ENCODE measurements around the gene CARD11. TPM values are rescaled to one million over a fixed set of nuclear protein-coding genes. Genes with fewer than 3 reads are reported as not detected.

CARD11 gene
- total and polyA plus RNA-seq, 2 of the 13 experiments (the other 11 are each of a cell fraction or from before 2014, with no cell fraction given): 0.04 TPM; not detected in 1

- no TSS peak for BruUV-seq (replicated peaks)
- H3K4me3 ChIP-seq (replicated peaks in 1 of 3; ENCODE audit: insufficient read depth in 1 of 3, low read depth in 2 of 3, low read length in 3 of 3): peak overlapping the region in 1 of 3 experiments; percentile 11; a peak in 1 of 6 replicates
- peak overlapping the region; percentile 46 for H3K27ac ChIP-seq (ENCODE audit: extremely low read length, insufficient read depth, low read length)
- peaks cover 75% of the 10 kb centered on the region for H3K4me1 ChIP-seq (ENCODE audit: insufficient read depth, low read length)
- no peaks in the 10 kb centered on the region for H3K9me3 ChIP-seq (ENCODE audit: low read length)
- no peaks in the 10 kb centered on the region for H3K36me3 ChIP-seq (replicated peaks in 1 of 2; ENCODE audit: control insufficient read depth in 1 of 2, insufficient read depth in 2 of 2, low read length in 2 of 2)
- 80% methylated on average over 6 of the region's 6 CpGs for WGBS (ENCODE audit: low lambda C conversion rate)
- FAIRE-seq (no peak), ATAC-seq (no peak), DNase-seq (ENCODE audit: low spot score) (no peak)
- TF ChIP-seq ZNF629 (CRISPR knock-in tag; conservative IDR thresholded peaks at IDR 0.05): peak; percentile 96
- TF ChIP-seq SOX13 (IDR thresholded peaks at IDR 0.05): no peak
- no peak for TF ChIP-seq SOX13 (CRISPR knock-in tag; conservative IDR thresholded peaks at IDR 0.05 in 1 of 2, IDR thresholded peaks at IDR 0.05 in 1 of 2)
- no peak for TF ChIP-seq ZNF446 (CRISPR knock-in tag; IDR thresholded peaks at IDR 0.05)
- no peak for TF ChIP-seq ASH2L (IDR thresholded peaks at IDR 0.05; ENCODE audit: insufficient read length, low read depth, low read length)
- TF ChIP-seq ISL2 (CRISPR knock-in tag; IDR thresholded peaks at IDR 0.05): no peak
- TF ChIP-seq PRDM4 (CRISPR knock-in tag; IDR thresholded peaks at IDR 0.05; ENCODE audit: borderline replicate concordance): no peak
- peak; percentile 82 for TF ChIP-seq ZNF121 (CRISPR knock-in tag; IDR thresholded peaks at IDR 0.05)
- no peak for TF ChIP-seq ZNF678 (CRISPR knock-in tag; IDR thresholded peaks at IDR 0.05)
- no peak for TF ChIP-seq HHEX (CRISPR knock-in tag; IDR thresholded peaks at IDR 0.05)
- TF ChIP-seq ZMYM3 (CRISPR knock-in tag; IDR thresholded peaks at IDR 0.05): peak; percentile 94
- 0 out of 2 replicates have a peak, but pooled peaks have one; percentile 4 for TF ChIP-seq ZNF350 (CRISPR knock-in tag; IDR thresholded peaks at IDR 0.05; ENCODE audit: borderline replicate concordance, low read depth)
- peak; percentile 74 for TF ChIP-seq ZMYM2 (CRISPR knock-in tag; IDR thresholded peaks at IDR 0.05)
- TF ChIP-seq FOXJ3 (CRISPR knock-in tag; IDR thresholded peaks at IDR 0.05; ENCODE audit: borderline replicate concordance): no peak
- TF ChIP-seq DNMT3B (CRISPR knock-in tag; conservative IDR thresholded peaks at IDR 0.05): no peak
- no peak for TF ChIP-seq HDAC2 (CRISPR knock-in tag; IDR thresholded peaks at IDR 0.05)
- no peak for TF ChIP-seq ATF4 (CRISPR knock-in tag; IDR thresholded peaks at IDR 0.05)
- 0 out of 2 replicates have a peak, but pooled peaks have one; percentile 18 for TF ChIP-seq ADNP (CRISPR knock-in tag; IDR thresholded peaks at IDR 0.05)
- TF ChIP-seq ZNF768 (CRISPR knock-in tag; IDR thresholded peaks at IDR 0.05): peak; percentile 71
- TF ChIP-seq RCOR2 (CRISPR knock-in tag; IDR thresholded peaks at IDR 0.05): 0 out of 2 replicates have a peak, but pooled peaks have one; percentile 32
- TF ChIP-seq KDM1A (CRISPR knock-in tag; IDR thresholded peaks at IDR 0.05): peak; percentile 85
- no peak for TF ChIP-seq CREBL2 (CRISPR knock-in tag; IDR thresholded peaks at IDR 0.05; ENCODE audit: borderline replicate concordance)
- TF ChIP-seq RAD51 (IDR thresholded peaks at IDR 0.05; ENCODE audit: borderline replicate concordance): no peak
- POLR2A ChIA-PET: interaction anchor here (1.3 to 1.7 kb wide), 2 partner anchors 56 to 102 kb away, joined by 5 to 8 read pairs; no protein-coding TSS in a partner anchor
- H4K20me1 ChIP-seq (ENCODE audit: insufficient read depth, low read length): no peaks in the 10 kb centered on the region
- CTCF ChIA-PET (ENCODE audit: low intra/inter-chr PET ratio, low total read pairs): no interaction called here
- no peak overlapping the region for H2AFZ ChIP-seq (ENCODE audit: low read length)
- intact Hi-C loops (cut with micrococcal nuclease; ENCODE audit: unreplicated experiment) (loop anchor here (5.0 to 10.0 kb wide), 2 partner anchors 58 to 1035 kb away; no protein-coding TSS in a partner anchor), in situ Hi-C loops (cut with HindIII; ENCODE audit: extremely low pct_ligation_motif_present, low pct_unique_long_range_greater_than_20kb) (no loop called here)
- H3K4me2 ChIP-seq (ENCODE audit: low read depth, low read length): peak overlapping the region; percentile 71; the same call in 1 of the 2 replicates
- no peaks in the 10 kb centered on the region for H3K79me2 ChIP-seq (ENCODE audit: insufficient read depth, low read length)
- no peaks in the 10 kb centered on the region for H3K27me3 ChIP-seq (ENCODE audit: control insufficient read depth in 1 of 2, insufficient read depth in 2 of 2, low read length in 2 of 2)
- H3K9ac ChIP-seq (ENCODE audit: insufficient read depth, low read depth, low read length): peak overlapping the region; percentile 55; the same call in 1 of the 2 replicates
These were observed 183.7 kb downstream of the CARD11 start for GRCh38 chr7:2859952-2860351.
